GM12878 (cell line): ENCODE data around the gene WRAP73. TPM values are rescaled to one million over a fixed set of nuclear protein-coding genes. Genes with fewer than 3 reads are reported as not detected.

ENCODE experiments used
- CBFB ChIP-seq: IDR thresholded peaks from 2 replicates; pipeline ENCODE4 v1.6.1; 2016; ENCODE audit warnings: antibody characterized with exemption, low read depth
- NFXL1 ChIP-seq: fragments of 450-650 bp; IDR thresholded peaks from 2 replicates; pipeline ENCODE4 v1.6.1; 2017; ENCODE audit warnings: antibody characterized with exemption, mild to moderate bottlenecking, borderline replicate concordance
- NR2F1 ChIP-seq: fragments of 450-650 bp; conservative IDR thresholded peaks from 2 replicates; pipeline ENCODE4 v1.6.1; 2017; ENCODE audit warnings: mild to moderate bottlenecking
- SMAD5 ChIP-seq: IDR thresholded peaks from 2 replicates; pipeline ENCODE4 v1.6.1; 2016; ENCODE audit warnings: antibody characterized with exemption, low read depth
- ZNF687 ChIP-seq: fragments of 450-650 bp; IDR thresholded peaks from 2 replicates; pipeline ENCODE4 v1.6.1; 2017; ENCODE audit warnings: mild to moderate bottlenecking, moderate library complexity
- polyA plus RNA-seq, 11 experiments: library from polyadenylated mRNA; depleted of rRNA in 4 of 11; unstranded in 6 of 11; stranded (reverse) in 5 of 11; fragments of >200 nt; fragmentation: Nextera tagmentation in 4 of 11; fragmentation: Illumina TruSeq in 1 of 11; extraction: Ambion mirVana in 4 of 11; extraction: Trizol in 1 of 11; gene quantifications; 1 replicate in 1 of 11; 2 replicates in 10 of 11; pipeline versions ENCODE4 v1.2.1 to v1.2.3, GENCODE V29; 2011 to 2016; ENCODE audit warnings: inconsistent platforms in 2 of 11, missing spikeins in 2 of 11, low read depth in 1 of 11
- total RNA-seq, 4 experiments: library from RNA; depleted of rRNA in 3 of 4; stranded (reverse); fragments of >200 nt in 3 of 4; fragmentation: Illumina TruSeq in 1 of 4; extraction: Trizol in 1 of 4; gene quantifications; 2 replicates each; pipeline versions ENCODE4 v1.2.1 to v1.2.3, GENCODE V29; 2013 to 2021

WRAP73 gene
- total and polyA plus RNA-seq, 10 of the 15 experiments (the other 5 are each of a cell fraction or from before 2014, with no cell fraction given): 3.2 to 65.8 (median 48.0) TPM

GRCh38 chr1:3581296-3582036 is 68.4 kb downstream of the WRAP73 start (continued):
- TF ChIP-seq CBFB: no peak
- TF ChIP-seq NFXL1: no peak
- TF ChIP-seq ZNF687: no peak
- TF ChIP-seq SMAD5: no peak
- no peak for TF ChIP-seq NR2F1

Other genes with a start within 250 kb of the WRAP73 start
Only the 7 nearest of the 9 such genes appear.
- not detected in 2 replicates for gene ARHGEF16, start 195.4 kb downstream of the WRAP73 start, total RNA-seq (2014; rRNA removed)
- not detected in 2 replicates for gene ARHGEF16, start 195.4 kb downstream of the WRAP73 start, total RNA-seq (2014; rRNA removed; fragmentation: Illumina TruSeq; extraction: Trizol)
- gene ARHGEF16, start 195.4 kb downstream of the WRAP73 start, total RNA-seq (2021): not detected in 2 replicates
- gene ARHGEF16, start 195.4 kb downstream of the WRAP73 start, polyA plus RNA-seq (2011; rRNA removed): not detected in 2 replicates
- gene ARHGEF16, start 195.4 kb downstream of the WRAP73 start, polyA plus RNA-seq (2014; fragmentation: Illumina TruSeq; extraction: Trizol): not detected in 2 replicates
- gene ARHGEF16, start 195.4 kb downstream of the WRAP73 start, polyA plus RNA-seq (2014; fragmentation: Nextera tagmentation; extraction: Ambion mirVana): not detected
- not detected in 2 replicates for gene ARHGEF16, start 195.4 kb downstream of the WRAP73 start, polyA plus RNA-seq (2014; rRNA removed)
- not detected for gene ARHGEF16, start 195.4 kb downstream of the WRAP73 start, polyA plus RNA-seq (2016; fragmentation: Nextera tagmentation; extraction: Ambion mirVana)
- gene MEGF6, start 38.6 kb downstream of the WRAP73 start, total RNA-seq (2014; rRNA removed): not detected in 2 replicates
- not detected in 2 replicates for gene MEGF6, start 38.6 kb downstream of the WRAP73 start, total RNA-seq (2014; rRNA removed; fragmentation: Illumina TruSeq; extraction: Trizol)
- gene MEGF6, start 38.6 kb downstream of the WRAP73 start, total RNA-seq (2021): 0.32 and 0.41 TPM in 2 replicates
- 0.06 TPM in 1 of 2 replicates, not detected in the other for gene MEGF6, start 38.6 kb downstream of the WRAP73 start, polyA plus RNA-seq (2011; rRNA removed)
- gene MEGF6, start 38.6 kb downstream of the WRAP73 start, polyA plus RNA-seq (2014; fragmentation: Illumina TruSeq; extraction: Trizol): not detected in 2 replicates
- gene MEGF6, start 38.6 kb downstream of the WRAP73 start, polyA plus RNA-seq (2014; fragmentation: Nextera tagmentation; extraction: Ambion mirVana): not detected
- gene MEGF6, start 38.6 kb downstream of the WRAP73 start, polyA plus RNA-seq (2014; rRNA removed): 0.01 and 0.03 TPM in 2 replicates
- not detected for gene MEGF6, start 38.6 kb downstream of the WRAP73 start, polyA plus RNA-seq (2016; fragmentation: Nextera tagmentation; extraction: Ambion mirVana)
- 5.3 and 5.8 TPM in 2 replicates for gene TPRG1L, start 25.1 kb downstream of the WRAP73 start, total RNA-seq (2014; rRNA removed)
- gene TPRG1L, start 25.1 kb downstream of the WRAP73 start, total RNA-seq (2014; rRNA removed; fragmentation: Illumina TruSeq; extraction: Trizol): 7.3 and 7.6 TPM in 2 replicates
- 9.6 and 10.9 TPM in 2 replicates for gene TPRG1L, start 25.1 kb downstream of the WRAP73 start, total RNA-seq (2021)
- 14.6 and 16.5 TPM in 2 replicates for gene TPRG1L, start 25.1 kb downstream of the WRAP73 start, polyA plus RNA-seq (2011; rRNA removed)
- gene TPRG1L, start 25.1 kb downstream of the WRAP73 start, polyA plus RNA-seq (2014; fragmentation: Illumina TruSeq; extraction: Trizol): 12.1 and 12.2 TPM in 2 replicates
- 1 to 10 TPM; 1.5 to 5.2 TPM for gene TPRG1L, start 25.1 kb downstream of the WRAP73 start, polyA plus RNA-seq (2014; fragmentation: Nextera tagmentation; extraction: Ambion mirVana)
- 10.5 and 11.6 TPM in 2 replicates for gene TPRG1L, start 25.1 kb downstream of the WRAP73 start, polyA plus RNA-seq (2014; rRNA removed)
- 1 to 10 TPM; 6.9 to 8.3 TPM for gene TPRG1L, start 25.1 kb downstream of the WRAP73 start, polyA plus RNA-seq (2016; fragmentation: Nextera tagmentation; extraction: Ambion mirVana)
- 18.6 and 20.4 TPM in 2 replicates for gene TP73, start 2.4 kb upstream of the WRAP73 start, total RNA-seq (2014; rRNA removed)
- gene TP73, start 2.4 kb upstream of the WRAP73 start, total RNA-seq (2014; rRNA removed; fragmentation: Illumina TruSeq; extraction: Trizol): 7.8 and 8.5 TPM in 2 replicates
- gene TP73, start 2.4 kb upstream of the WRAP73 start, total RNA-seq (2021): 49.6 and 54.2 TPM in 2 replicates
- gene TP73, start 2.4 kb upstream of the WRAP73 start, polyA plus RNA-seq (2011; rRNA removed): 3.3 and 6.5 TPM in 2 replicates
- 3.4 and 9.3 TPM in 2 replicates for gene TP73, start 2.4 kb upstream of the WRAP73 start, polyA plus RNA-seq (2014; fragmentation: Illumina TruSeq; extraction: Trizol)
- gene TP73, start 2.4 kb upstream of the WRAP73 start, polyA plus RNA-seq (2014; fragmentation: Nextera tagmentation; extraction: Ambion mirVana): under 1 TPM; 0.08 to 0.22 TPM
- 20.4 and 28.7 TPM in 2 replicates for gene TP73, start 2.4 kb upstream of the WRAP73 start, polyA plus RNA-seq (2014; rRNA removed)
- 10 to 100 TPM; 24.8 to 29.4 TPM for gene TP73, start 2.4 kb upstream of the WRAP73 start, polyA plus RNA-seq (2016; fragmentation: Nextera tagmentation; extraction: Ambion mirVana)
- not detected in 2 replicates for gene CCDC27, start 102.3 kb upstream of the WRAP73 start, total RNA-seq (2014; rRNA removed)
- gene CCDC27, start 102.3 kb upstream of the WRAP73 start, total RNA-seq (2014; rRNA removed; fragmentation: Illumina TruSeq; extraction: Trizol): not detected in 2 replicates
- not detected in 2 replicates for gene CCDC27, start 102.3 kb upstream of the WRAP73 start, total RNA-seq (2021)
- gene CCDC27, start 102.3 kb upstream of the WRAP73 start, polyA plus RNA-seq (2011; rRNA removed): not detected in 2 replicates
- gene CCDC27, start 102.3 kb upstream of the WRAP73 start, polyA plus RNA-seq (2014; fragmentation: Illumina TruSeq; extraction: Trizol): not detected in 2 replicates
- gene CCDC27, start 102.3 kb upstream of the WRAP73 start, polyA plus RNA-seq (2014; fragmentation: Nextera tagmentation; extraction: Ambion mirVana): under 1 TPM in 1 of 2 experiments, not detected in 1; 0.05 TPM
- not detected in 2 replicates for gene CCDC27, start 102.3 kb upstream of the WRAP73 start, polyA plus RNA-seq (2014; rRNA removed)
- gene CCDC27, start 102.3 kb upstream of the WRAP73 start, polyA plus RNA-seq (2016; fragmentation: Nextera tagmentation; extraction: Ambion mirVana): not detected
- gene SMIM1, start 122.6 kb upstream of the WRAP73 start, total RNA-seq (2014; rRNA removed): 0.71 TPM in 1 of 2 replicates, not detected in the other
- gene SMIM1, start 122.6 kb upstream of the WRAP73 start, total RNA-seq (2014; rRNA removed; fragmentation: Illumina TruSeq; extraction: Trizol): not detected in 2 replicates
- gene SMIM1, start 122.6 kb upstream of the WRAP73 start, total RNA-seq (2021): 0.53 TPM in 1 of 2 replicates, not detected in the other
- 0.30 TPM in 1 of 2 replicates, not detected in the other for gene SMIM1, start 122.6 kb upstream of the WRAP73 start, polyA plus RNA-seq (2011; rRNA removed)
- gene SMIM1, start 122.6 kb upstream of the WRAP73 start, polyA plus RNA-seq (2014; fragmentation: Illumina TruSeq; extraction: Trizol): not detected in 2 replicates
- not detected for gene SMIM1, start 122.6 kb upstream of the WRAP73 start, polyA plus RNA-seq (2014; fragmentation: Nextera tagmentation; extraction: Ambion mirVana)
- gene SMIM1, start 122.6 kb upstream of the WRAP73 start, polyA plus RNA-seq (2014; rRNA removed): 0.37 and 1.1 TPM in 2 replicates
- not detected for gene SMIM1, start 122.6 kb upstream of the WRAP73 start, polyA plus RNA-seq (2016; fragmentation: Nextera tagmentation; extraction: Ambion mirVana)
- gene LRRC47, start 146.4 kb upstream of the WRAP73 start, total RNA-seq (2014; rRNA removed): 20.9 and 22.9 TPM in 2 replicates
- 13.7 and 15.3 TPM in 2 replicates for gene LRRC47, start 146.4 kb upstream of the WRAP73 start, total RNA-seq (2014; rRNA removed; fragmentation: Illumina TruSeq; extraction: Trizol)
- 31.0 and 34.6 TPM in 2 replicates for gene LRRC47, start 146.4 kb upstream of the WRAP73 start, total RNA-seq (2021)
- gene LRRC47, start 146.4 kb upstream of the WRAP73 start, polyA plus RNA-seq (2011; rRNA removed): 24.0 and 25.4 TPM in 2 replicates
- gene LRRC47, start 146.4 kb upstream of the WRAP73 start, polyA plus RNA-seq (2014; fragmentation: Illumina TruSeq; extraction: Trizol): 20.4 and 26.1 TPM in 2 replicates
- 1 to 10 TPM; 2.5 to 4.5 TPM for gene LRRC47, start 146.4 kb upstream of the WRAP73 start, polyA plus RNA-seq (2014; fragmentation: Nextera tagmentation; extraction: Ambion mirVana)
- 21.1 and 24.4 TPM in 2 replicates for gene LRRC47, start 146.4 kb upstream of the WRAP73 start, polyA plus RNA-seq (2014; rRNA removed)
- gene LRRC47, start 146.4 kb upstream of the WRAP73 start, polyA plus RNA-seq (2016; fragmentation: Nextera tagmentation; extraction: Ambion mirVana): 10 to 100 TPM; 14.1 to 15.3 TPM